ENCODE measurements around the gene NAA11. TPM values are rescaled to one million over a fixed set of nuclear protein-coding genes. Genes with fewer than 3 reads are reported as not detected.

The NAA11 gene
- polyA plus RNA-seq, 2 of the 4 experiments (the other 2 are of a cell fraction), result not detected

- no peak overlapping the region for H3K4me2 ChIP-seq
- no peak for FAIRE-seq
- TF ChIP-seq GATA3 (IDR thresholded peaks at IDR 0.05; ENCODE audit: borderline replicate concordance), result no peak
- no peak for TF ChIP-seq CBX2 (IDR thresholded peaks at IDR 0.05; ENCODE audit: borderline replicate concordance, low read depth)
- no peak for TF ChIP-seq USF2 (IDR thresholded peaks at IDR 0.05)
- TF ChIP-seq PHF8 (IDR thresholded peaks at IDR 0.05; ENCODE audit: borderline replicate concordance, low read depth), result no peak
- no peak for TF ChIP-seq RNF2 (IDR thresholded peaks at IDR 0.05; ENCODE audit: borderline replicate concordance, low read depth)
- TF ChIP-seq CBX8 (IDR thresholded peaks at IDR 0.05), result no peak
- no peak for TF ChIP-seq HOXB5 (CRISPR knock-in tag; IDR thresholded peaks at IDR 0.05)
- TF ChIP-seq JUNB (IDR thresholded peaks at IDR 0.05), result no peak
- no peak for TF ChIP-seq RCOR1 (IDR thresholded peaks at IDR 0.05; ENCODE audit: low read depth, low read length)
- TF ChIP-seq ZNF302 (CRISPR knock-in tag; IDR thresholded peaks at IDR 0.05), result no peak
- no peak for TF ChIP-seq NR3C1 (IDR thresholded peaks at IDR 0.05)
- no peak for TF ChIP-seq CTCF (IDR thresholded peaks at IDR 0.05)
- TF ChIP-seq ELK1 (IDR thresholded peaks at IDR 0.05; ENCODE audit: low read depth, low read length), result no peak
- H3K27ac ChIP-seq, result no peak overlapping the region
- H3K4me1 ChIP-seq, result no peaks in the 10 kb centered on the region
- no peaks in the 10 kb centered on the region for H3K9me3 ChIP-seq
- ATAC-seq, result no peak
- POLR2A ChIA-PET, result no interaction called here
- CTCF ChIA-PET, result interaction anchor here (0.9 kb wide), 1 partner anchor 8 kb away, joined by 3 read pairs; no protein-coding TSS in a partner anchor
- 5% methylated on average over 2 of the region's 2 CpGs for WGBS (ENCODE audit: missing lambda C conversion rate)
- H3K4me3 ChIP-seq, result no peak overlapping the region
- peak in 1 of 2 experiments; percentile 2 for DNase-seq (ENCODE audit: low read depth in 1 of 2, low spot score in 1 of 2)
Measured at GRCh38 chr4:79331126-79331876, 5.4 kb upstream of the NAA11 start.

GRCh38 chr4:79330720-79331119, 4.9 kb upstream of the NAA11 start:
- 17% methylated on average over 2 of the region's 2 CpGs for WGBS (ENCODE audit: missing lambda C conversion rate)
- POLR2A ChIA-PET, result no interaction called here
- H3K4me3 ChIP-seq, result no peak overlapping the region
- H3K4me1 ChIP-seq, result no peaks in the 10 kb centered on the region
- DNase-seq (ENCODE audit: low read depth in 1 of 2, low spot score in 1 of 2) (no peak), ATAC-seq (no peak), FAIRE-seq (no peak)
- TF ChIP-seq EP300 (IDR thresholded peaks at IDR 0.05) (no peak), ZSCAN20 (CRISPR knock-in tag; IDR thresholded peaks at IDR 0.05) (no peak), ZFP36 (IDR thresholded peaks at IDR 0.05; ENCODE audit: borderline replicate concordance, partially characterized antibody) (no peak), RCOR1 (IDR thresholded peaks at IDR 0.05; ENCODE audit: low read depth, low read length) (no peak), FOSL2 (IDR thresholded peaks at IDR 0.05) (no peak), FOSL2 (CRISPR knock-in tag; IDR thresholded peaks at IDR 0.05) (no peak), MAX (IDR thresholded peaks at IDR 0.05) (no peak), HEYL (CRISPR knock-in tag; IDR thresholded peaks at IDR 0.05) (no peak), CBX8 (IDR thresholded peaks at IDR 0.05) (no peak), HOXA7 (CRISPR knock-in tag; IDR thresholded peaks at IDR 0.05) (no peak), PHF8 (IDR thresholded peaks at IDR 0.05; ENCODE audit: borderline replicate concordance, low read depth) (no peak), TP53 (CRISPR knock-in tag; IDR thresholded peaks at IDR 0.05) (no peak), ELK1 (IDR thresholded peaks at IDR 0.05; ENCODE audit: low read depth, low read length) (no peak), BHLHE40 (IDR thresholded peaks at IDR 0.05; ENCODE audit: low read depth, low read length) (no peak), NPAS2 (CRISPR knock-in tag; IDR thresholded peaks at IDR 0.05; ENCODE audit: borderline replicate concordance) (no peak), NR3C1 (IDR thresholded peaks at IDR 0.05) (no peak), RNF2 (IDR thresholded peaks at IDR 0.05; ENCODE audit: borderline replicate concordance, low read depth) (no peak), KDM1A (IDR thresholded peaks at IDR 0.05; ENCODE audit: low read depth) (no peak)
- H3K27ac ChIP-seq, result no peak overlapping the region
- no peak overlapping the region for H3K4me2 ChIP-seq
- CTCF ChIA-PET, result no interaction called here
- no peaks in the 10 kb centered on the region for H3K9me3 ChIP-seq
